HL-60 (cell line): ENCODE results near the gene CHCHD10.

Source experiments
- CTCF ChIP-seq: IDR thresholded peaks from one replicate; pipeline ENCODE4 v1.5.1; 2011; ENCODE audit warnings: low read length, control low read depth, inconsistent platforms; ENCODE audit not compliant: insufficient read depth
- GABPA ChIP-seq: IDR thresholded peaks from 2 replicates; pipeline ENCODE4 v1.6.1; 2012; ENCODE audit warnings: low read depth
- POLR2AphosphoS5 ChIP-seq: IDR thresholded peaks from 2 replicates; pipeline ENCODE4 v1.6.1; 2012; ENCODE audit warnings: low read depth
- REST ChIP-seq: IDR thresholded peaks from 2 replicates; pipeline ENCODE4 v1.6.1; 2012; ENCODE audit warnings: low read depth; ENCODE audit not compliant: insufficient replicate concordance
- SPI1 ChIP-seq: IDR thresholded peaks from 2 replicates; pipeline ENCODE4 v1.6.1; 2012; ENCODE audit warnings: low read depth, mild to moderate bottlenecking, borderline replicate concordance

GRCh38 chr22:23767303-23767672 lies 484 bp downstream of the CHCHD10 start:
- no peak for TF ChIP-seq CTCF
- TF ChIP-seq REST: no peak
- TF ChIP-seq POLR2AphosphoS5: no peak
- TF ChIP-seq GABPA: no peak
- TF ChIP-seq SPI1: no peak
